HG02759 (cell line): ENCODE data around the gene HECTD4.
"Not testable (repeated sequence)": the region's sequence is repeated elsewhere in the genome, so short reads cannot be mapped to it uniquely, and the experiment has no call there.

Source experiments
- ATAC-seq: cut with Tn5 transposase; IDR thresholded peaks from one replicate; pipeline ENCODE4 v1.9.1; 2021; ENCODE audit warnings: mild to moderate bottlenecking, moderate library complexity; ENCODE audit not compliant: unreplicated experiment

Gene HECTD4

GRCh38 chr12:112164011-112164660 is 218.1 kb downstream of the HECTD4 start:
- ATAC-seq = no peak

- ATAC-seq = no peak
Measured at GRCh38 chr12:112163471-112163991, 218.7 kb downstream of the HECTD4 start.

- ATAC-seq = no peak
Measured at GRCh38 chr12:112163056-112163455, 219.2 kb downstream of the HECTD4 start.

- no peak for ATAC-seq
Measured at GRCh38 chr12:112162241-112162790, 219.9 kb downstream of the HECTD4 start.

- ATAC-seq = no peak
Measured at GRCh38 chr12:112161711-112162110, 220.5 kb downstream of the HECTD4 start.

GRCh38 chr12:112160611-112161010 is 221.6 kb downstream of the HECTD4 start:
- no peak for ATAC-seq

GRCh38 chr12:112159146-112159541 is 223.1 kb downstream of the HECTD4 start:
- no peak for ATAC-seq

- not testable (repeated sequence) for ATAC-seq
Measured at GRCh38 chr12:112158461-112159145, 223.6 kb downstream of the HECTD4 start.

- ATAC-seq = no peak
Measured at GRCh38 chr12:112153893-112154219, 228.4 kb downstream of the HECTD4 start.

- no peak for ATAC-seq
Measured at GRCh38 chr12:112153181-112153892, 228.9 kb downstream of the HECTD4 start.

GRCh38 chr12:112151766-112152541 is 230.3 kb downstream of the HECTD4 start:
- ATAC-seq = no peak

GRCh38 chr12:112149596-112149995 is 232.6 kb downstream of the HECTD4 start:
- ATAC-seq = peak; percentile 63

- no peak for ATAC-seq
Measured at GRCh38 chr12:112148031-112148513, 234.2 kb downstream of the HECTD4 start.

GRCh38 chr12:112146123-112146522 is 236.1 kb downstream of the HECTD4 start:
- ATAC-seq = no peak

GRCh38 chr12:112140728-112141127 is 241.5 kb downstream of the HECTD4 start:
- no peak for ATAC-seq

GRCh38 chr12:112134731-112135130 is 247.5 kb downstream of the HECTD4 start:
- no peak for ATAC-seq

GRCh38 chr12:112133418-112133817 is 248.8 kb downstream of the HECTD4 start:
- ATAC-seq = no peak

- no peak for ATAC-seq
Measured at GRCh38 chr12:112131686-112132085, 250.5 kb downstream of the HECTD4 start.

- peak; percentile 66 for ATAC-seq
Measured at GRCh38 chr12:112130441-112130998, 251.7 kb downstream of the HECTD4 start.

- no peak for ATAC-seq
Measured at GRCh38 chr12:112126911-112127310, 255.3 kb downstream of the HECTD4 start.
